SW 1271 (cell line): ENCODE results near the gene KLF12.

Source experiments
- DNase-seq, 2 experiments: peaks; one replicate each; lab custom pipeline; 2025; lab: John Stamatoyannopoulos, UW

Gene KLF12

DNA sequence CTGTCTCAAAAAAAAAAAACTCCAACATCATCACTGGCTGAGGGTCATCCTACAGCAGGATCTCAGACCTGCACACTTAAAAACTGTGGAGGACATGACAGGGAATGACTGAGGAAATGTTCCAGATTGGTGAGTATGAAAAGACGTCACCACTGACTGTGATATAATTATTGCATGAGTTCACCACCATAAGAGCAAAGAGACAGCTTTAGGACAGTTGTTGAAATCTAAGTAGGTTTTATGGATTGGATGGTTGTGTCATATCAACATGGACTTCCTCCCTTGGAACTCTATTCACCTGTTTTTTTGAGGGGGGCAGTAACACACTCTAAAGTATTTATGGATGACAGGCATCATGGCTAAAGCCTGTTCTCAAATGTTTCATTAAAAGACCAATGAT, 31.5 kb downstream of the KLF12 start:
- DNase-seq = no peak

DNA sequence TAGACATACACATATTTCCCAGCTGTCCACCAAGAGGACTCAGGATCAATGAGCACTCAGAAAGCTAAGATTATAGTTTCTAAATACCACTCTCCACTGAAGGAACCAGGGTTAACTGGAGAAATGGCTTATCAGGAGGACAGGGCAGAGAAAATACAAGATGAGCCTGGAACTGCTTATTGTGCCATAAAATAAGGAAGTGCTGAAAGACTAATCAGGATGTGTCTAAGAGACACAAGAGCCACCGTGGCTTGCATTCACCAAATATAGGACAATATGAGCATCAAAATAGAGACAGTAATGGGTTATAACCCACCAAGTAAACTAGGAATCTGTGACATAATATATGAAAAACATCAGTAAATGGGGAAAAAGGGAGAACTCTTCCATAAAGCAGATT, 32.8 kb downstream of the KLF12 start:
- DNase-seq = no peak

DNA sequence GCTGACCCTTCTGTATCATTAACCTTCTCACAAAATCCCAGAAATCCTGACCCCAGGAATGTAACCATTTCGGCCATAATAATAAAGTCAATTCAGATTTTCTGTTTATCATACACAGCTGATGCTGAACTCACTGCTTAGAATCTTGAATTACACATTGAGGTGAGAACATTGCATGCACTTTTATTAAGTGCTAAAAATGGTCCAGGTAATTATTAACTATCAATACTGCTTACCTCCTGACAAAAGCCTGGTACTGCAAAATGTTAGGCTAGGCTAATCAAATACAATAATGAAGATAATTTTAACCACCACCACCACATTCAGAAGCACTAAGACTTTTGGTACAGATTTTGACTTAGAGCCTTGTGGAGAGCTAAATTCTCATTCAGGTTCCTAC, 36.1 kb downstream of the KLF12 start:
- DNase-seq = no peak

DNA sequence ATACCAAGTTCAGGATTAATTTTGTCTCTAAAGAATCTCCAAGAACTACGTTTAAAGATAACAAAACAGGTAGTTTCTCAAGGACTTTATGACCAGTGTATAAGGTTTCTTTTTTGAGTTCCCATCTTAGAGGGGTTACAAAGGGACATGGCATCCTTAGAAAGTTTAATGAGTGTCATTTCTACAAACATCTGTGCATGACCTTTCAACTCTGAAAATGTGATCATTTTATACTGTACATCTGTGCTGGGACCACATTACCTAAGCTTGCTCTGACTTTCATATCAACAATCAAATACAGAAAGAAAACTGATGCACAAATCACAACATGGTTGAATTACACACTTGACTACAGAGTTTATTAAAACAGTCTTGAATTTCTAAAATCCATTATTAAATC, 37.1 kb downstream of the KLF12 start:
- DNase-seq = no peak

DNA sequence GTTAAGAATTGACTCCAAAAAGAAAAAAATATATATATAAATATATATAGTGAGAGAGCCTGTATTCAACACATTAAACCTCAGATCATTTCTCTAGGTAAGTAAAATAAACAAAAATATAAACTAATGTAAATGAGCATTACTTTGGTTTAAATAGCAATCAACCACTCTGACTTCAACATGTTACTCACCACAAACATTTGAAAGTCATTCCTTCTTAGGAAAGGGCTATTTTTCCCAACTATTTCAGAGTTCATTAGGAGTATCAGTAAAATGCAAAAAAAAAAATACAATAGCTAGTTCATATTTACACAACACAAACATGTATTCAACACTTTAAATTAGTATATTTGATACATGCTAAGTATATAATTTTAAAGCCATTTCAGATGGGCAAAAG, 40.5 kb downstream of the KLF12 start:
- no peak for DNase-seq

DNA sequence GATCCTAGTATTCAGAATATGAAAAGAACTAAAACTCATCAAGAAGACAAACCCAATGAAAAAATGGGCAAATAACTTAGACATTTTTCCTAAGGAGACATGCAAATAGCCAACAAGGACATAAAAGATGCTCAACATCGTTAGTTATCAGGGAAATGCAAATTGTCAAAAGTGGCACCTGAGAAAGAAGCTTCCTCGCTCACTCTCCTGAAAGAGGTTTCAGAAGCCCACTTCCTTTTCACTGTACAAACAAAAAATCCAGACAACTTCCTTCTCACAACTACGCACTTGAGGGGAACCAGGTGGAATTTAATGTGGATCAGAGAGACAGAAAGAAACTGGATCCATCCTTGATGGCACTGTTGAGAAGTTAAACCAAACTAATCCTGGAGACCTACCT, 41.5 kb downstream of the KLF12 start:
- no peak for DNase-seq

DNA sequence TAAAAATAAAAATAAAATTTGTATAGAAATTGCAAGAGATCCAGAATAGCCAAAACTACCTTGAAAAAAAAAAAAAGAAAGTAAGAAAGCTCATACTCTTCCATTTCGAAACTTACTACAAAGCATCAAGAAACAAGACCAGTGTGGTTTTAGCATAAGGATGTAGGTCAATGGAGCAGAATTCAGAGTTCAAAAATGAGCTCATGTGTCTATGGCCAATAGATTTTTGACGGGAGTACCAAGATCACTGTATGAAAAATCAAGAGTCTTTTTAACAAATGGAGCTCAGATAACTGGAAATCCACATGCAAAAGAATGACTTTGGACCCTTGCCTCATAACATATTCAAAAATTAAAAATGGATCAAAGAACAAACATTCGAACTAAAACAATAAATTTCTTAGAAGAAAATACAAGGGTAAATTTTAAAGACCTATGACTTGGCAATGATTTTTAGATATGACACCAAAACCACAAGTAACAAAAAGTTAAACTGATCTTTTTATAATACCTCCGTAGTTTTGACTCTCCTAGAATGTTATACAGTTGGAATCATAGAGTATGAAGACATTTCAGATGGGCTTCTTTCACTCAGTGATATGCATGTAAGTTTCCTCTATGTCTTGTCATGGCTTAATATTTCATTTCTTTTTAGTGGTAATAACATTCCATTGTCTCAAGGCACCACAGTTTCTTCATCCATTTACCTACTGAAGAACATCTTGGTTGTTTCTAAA, 43.2 kb downstream of the KLF12 start:
- DNase-seq = no peak

DNA sequence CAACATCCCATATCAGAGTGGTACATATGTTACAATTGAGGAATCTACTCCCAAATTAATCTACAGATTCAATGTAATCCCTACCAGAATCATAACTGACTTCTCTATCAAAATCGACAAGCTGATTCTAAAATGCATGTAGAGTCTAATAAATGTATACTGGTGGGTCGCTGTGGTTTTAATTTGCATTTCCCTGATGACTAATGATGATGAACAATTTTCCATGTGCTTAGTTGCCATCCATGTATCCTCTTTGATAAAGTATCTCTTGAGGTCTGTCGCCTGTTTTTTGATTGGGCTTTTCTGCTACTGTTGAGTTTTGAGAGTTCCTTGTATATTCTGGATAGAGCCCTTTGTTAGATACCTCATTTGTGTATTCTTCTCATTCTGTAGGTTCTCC, 43.8 kb downstream of the KLF12 start:
- DNase-seq = no peak

DNA sequence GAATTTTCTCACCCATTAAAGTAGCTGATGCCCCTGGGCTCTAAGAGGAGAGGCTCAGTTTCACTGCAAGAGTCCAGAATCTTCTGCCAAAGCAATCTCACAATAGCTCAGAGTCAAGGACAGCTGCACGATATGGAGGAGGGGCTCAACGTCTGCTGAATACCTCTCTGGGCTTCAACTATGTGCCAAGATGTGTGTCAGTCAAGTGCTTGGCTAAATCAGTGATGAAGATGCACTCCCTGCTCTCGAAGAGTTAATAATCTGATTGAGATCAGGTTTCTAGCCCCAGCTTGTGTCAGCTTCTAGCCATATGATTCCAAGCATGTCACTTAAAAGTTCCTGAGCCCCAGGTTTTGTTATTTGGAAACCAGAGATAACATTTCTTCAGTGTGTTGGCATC, 46.8 kb downstream of the KLF12 start:
- no peak for DNase-seq
